ENCODE measurements around the gene RAI14. TPM values are rescaled to one million over a fixed set of nuclear protein-coding genes. Genes with fewer than 3 reads are reported as not detected.

RAI14 gene
- total RNA-seq, 1 donor from 2014 or later, result 149 TPM

DNA sequence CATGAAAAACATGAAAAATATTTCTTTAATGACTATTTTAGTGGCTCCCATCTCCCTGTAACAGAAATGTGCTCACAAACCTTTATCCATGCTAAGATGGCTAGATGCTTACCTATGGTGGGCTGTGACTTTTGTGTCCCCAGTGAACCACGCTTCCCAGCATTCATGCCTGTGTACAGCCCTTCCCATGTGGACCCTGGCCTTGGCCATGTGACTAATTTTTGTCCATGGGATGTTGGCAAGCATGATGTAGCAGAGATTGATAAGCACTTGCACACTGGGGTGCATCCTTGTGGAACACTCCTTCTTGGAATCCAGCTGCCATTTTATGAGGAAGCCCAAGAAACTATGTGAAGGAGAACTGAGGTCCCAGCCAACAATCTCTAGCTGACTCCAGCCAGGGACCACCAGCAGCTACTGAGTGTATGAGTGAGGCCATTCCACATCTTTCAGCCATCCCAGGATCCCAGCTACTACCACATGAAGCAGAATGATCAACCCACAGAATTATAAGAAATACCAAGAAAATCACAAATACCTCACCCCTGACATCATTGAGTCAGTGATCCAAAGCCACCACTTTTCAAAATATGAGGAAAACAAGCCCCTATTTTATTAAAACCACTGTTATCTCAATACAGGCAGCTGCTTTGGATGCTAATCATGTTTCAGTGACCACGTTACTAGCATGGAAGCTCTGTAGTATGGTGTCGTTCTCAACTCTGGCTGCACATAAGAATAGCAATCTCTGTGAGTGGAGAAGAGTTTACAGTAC lies 16.1 kb upstream of the RAI14 start:
- no peak for DNase-seq (ENCODE audit: low read depth in 2 of 2)

GRCh38 chr5:34648039-34648839 lies 7.9 kb upstream of the RAI14 start:
- DNase-seq (ENCODE audit: low read depth in 2 of 2), result no peak

DNA sequence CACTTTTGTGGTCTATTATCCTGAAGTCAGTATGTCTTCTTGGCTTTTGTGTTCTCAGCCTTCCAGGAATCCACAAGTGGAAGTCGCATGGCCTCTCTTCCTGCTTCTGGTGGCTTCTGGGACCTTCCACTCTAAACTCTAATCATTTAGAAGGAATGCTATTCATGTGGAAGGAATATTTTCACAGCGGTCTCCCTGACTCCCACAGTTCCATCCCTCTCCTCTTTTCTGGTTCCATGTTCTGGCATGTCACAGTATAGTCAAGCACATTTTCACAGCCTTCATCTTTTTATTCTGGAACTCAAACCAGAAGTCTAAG lies 7.3 kb upstream of the RAI14 start:
- DNase-seq (ENCODE audit: low read depth in 2 of 2), result no peak

- DNase-seq (ENCODE audit: low read depth in 2 of 2), result no peak
These were observed 4.3 kb upstream of the RAI14 start for GRCh38 chr5:34651791-34652190.

GRCh38 chr5:34652466-34652865 lies 3.7 kb upstream of the RAI14 start:
- DNase-seq (ENCODE audit: low read depth in 2 of 2), result no peak

DNA sequence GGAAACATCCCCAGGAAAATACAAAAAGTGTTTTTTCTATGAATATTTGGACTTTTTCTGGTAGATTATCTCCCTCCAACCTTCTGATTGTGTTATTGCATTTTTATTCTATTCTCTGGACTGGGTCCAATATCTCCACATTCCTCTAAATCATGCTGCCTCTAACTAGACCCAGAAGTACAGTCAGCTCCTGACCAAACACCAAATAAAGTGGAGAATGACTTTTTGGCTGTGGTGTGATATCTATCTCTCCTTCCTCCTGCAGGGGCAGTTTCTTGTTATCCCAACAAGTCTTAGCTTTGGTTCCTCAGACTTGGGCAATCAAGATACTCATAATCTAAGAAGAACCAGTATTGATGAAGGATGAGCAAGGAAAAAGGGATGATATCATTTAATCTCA lies 3.2 kb upstream of the RAI14 start:
- DNase-seq (ENCODE audit: low read depth in 2 of 2), result peak; percentile 56 to 72

DNA sequence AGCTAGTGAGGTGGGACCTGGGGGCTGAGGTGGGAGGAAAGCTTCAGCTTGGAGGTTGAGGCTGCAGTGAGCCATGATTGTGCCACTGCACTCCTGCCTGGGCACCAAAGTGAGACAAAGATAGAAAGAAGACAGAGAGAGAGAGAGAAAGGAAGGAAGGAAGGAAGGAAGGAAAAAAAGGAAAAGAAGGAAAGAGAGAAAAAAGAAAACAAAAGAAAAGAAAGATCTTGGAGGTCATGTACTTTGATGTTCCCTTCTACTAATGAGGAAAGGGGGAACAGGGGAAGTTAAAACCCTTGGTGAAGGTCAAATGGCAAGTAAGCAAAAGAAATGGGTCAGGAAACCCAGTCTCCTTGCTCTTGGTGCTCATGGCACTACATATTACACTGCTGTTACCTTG lies 2.4 kb upstream of the RAI14 start:
- no peak for DNase-seq (ENCODE audit: low read depth in 2 of 2)

GRCh38 chr5:34655354-34655991 lies 655 bp upstream of the RAI14 start:
- peak in 1 of 2 donors; percentile 81 for DNase-seq (ENCODE audit: low read depth in 2 of 2)

DNA sequence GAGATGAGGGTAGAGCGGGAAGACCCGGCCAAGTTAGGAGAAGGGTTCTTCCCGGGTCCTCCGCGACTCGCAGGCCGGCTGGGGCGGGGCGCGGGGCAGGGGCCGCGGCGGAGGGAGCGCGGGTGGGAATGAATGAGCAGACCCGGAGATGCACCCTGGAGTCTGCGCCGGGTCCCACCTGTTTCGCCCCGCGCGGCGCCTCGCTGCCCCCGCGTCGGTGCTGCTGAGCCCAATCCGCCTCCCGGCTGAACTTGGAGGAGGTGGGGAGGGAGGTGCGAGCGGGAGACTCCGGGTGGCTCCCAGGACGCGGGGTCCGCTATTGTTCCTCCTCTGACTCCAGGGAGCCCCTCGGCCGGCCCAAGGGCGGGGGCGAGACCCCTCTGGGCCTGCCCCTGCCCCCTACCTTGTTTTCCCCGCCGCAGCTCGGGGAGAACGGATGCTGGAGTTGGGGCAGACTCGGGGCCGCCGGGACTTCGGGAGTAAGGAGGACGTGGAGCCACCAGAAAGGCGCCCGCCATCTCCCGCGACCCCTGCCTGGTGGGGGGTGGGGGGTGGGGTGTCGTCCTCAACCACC lies 659 bp downstream of the RAI14 start:
- peak in 1 of 2 donors; percentile 32 for DNase-seq (ENCODE audit: low read depth in 2 of 2)

DNA sequence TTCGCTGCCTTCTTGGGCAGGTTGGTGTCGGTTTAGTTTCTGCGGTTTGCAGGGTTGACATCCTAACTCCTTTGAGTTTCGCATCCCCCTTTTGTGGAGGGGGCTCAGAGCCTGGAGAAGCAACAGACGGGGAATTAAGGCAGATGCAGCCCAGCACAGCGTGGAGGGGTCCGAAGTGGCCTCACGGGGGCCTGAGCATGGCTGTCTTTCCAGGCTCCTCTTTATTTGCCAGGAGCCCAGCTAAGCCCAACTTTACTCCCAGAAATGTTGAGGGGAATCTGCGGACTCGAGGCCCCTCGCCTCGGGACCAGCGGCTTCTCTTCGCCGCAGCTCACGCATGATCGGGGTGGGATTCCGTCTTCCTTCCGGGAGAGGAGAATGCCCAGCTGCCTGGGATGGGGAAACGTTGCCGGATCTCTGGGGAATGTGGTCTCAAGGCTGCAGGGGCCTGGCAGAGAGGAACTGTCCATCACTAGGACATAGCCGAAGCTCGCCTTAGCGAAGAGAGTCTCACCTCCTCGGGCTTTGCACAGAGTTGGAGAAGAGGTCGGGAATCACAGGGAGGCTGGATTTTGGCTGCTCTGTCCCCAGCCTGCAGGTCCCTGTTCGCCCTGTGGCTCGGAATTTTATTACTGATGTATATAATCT lies 1.3 kb downstream of the RAI14 start:
- peak in 1 of 2 donors; percentile 62 for DNase-seq (ENCODE audit: low read depth in 2 of 2)

- peak; percentile 47 to 70 for DNase-seq (ENCODE audit: low read depth in 2 of 2)
These were observed 1.9 kb downstream of the RAI14 start for GRCh38 chr5:34657988-34658387.

- no peak for DNase-seq (ENCODE audit: low read depth in 2 of 2)
These were observed 3.0 kb downstream of the RAI14 start for GRCh38 chr5:34659168-34659567.

DNA sequence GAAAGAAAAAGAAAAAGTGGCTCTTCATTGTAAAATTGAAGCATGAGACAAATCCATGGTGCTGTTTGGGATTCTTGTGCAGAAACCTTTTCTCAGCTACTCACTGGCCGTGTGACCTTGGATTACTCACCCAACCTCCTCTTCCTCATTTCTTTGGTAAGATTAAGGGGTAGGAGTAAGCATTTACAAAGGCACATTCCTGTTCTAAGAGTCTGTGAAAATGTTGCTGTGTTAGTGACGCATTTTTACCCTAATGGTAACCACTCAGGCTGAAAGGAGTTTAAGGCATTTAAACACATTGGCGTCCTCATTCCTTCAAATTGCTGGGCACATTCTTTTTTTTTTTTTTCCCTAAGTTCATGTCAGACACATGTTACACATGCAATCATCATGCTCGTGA lies 4.3 kb downstream of the RAI14 start:
- peak in 1 of 2 donors; percentile 72 for DNase-seq (ENCODE audit: low read depth in 2 of 2)

GRCh38 chr5:34663771-34664496 lies 7.8 kb downstream of the RAI14 start:
- DNase-seq (ENCODE audit: low read depth in 2 of 2), result no peak

DNA sequence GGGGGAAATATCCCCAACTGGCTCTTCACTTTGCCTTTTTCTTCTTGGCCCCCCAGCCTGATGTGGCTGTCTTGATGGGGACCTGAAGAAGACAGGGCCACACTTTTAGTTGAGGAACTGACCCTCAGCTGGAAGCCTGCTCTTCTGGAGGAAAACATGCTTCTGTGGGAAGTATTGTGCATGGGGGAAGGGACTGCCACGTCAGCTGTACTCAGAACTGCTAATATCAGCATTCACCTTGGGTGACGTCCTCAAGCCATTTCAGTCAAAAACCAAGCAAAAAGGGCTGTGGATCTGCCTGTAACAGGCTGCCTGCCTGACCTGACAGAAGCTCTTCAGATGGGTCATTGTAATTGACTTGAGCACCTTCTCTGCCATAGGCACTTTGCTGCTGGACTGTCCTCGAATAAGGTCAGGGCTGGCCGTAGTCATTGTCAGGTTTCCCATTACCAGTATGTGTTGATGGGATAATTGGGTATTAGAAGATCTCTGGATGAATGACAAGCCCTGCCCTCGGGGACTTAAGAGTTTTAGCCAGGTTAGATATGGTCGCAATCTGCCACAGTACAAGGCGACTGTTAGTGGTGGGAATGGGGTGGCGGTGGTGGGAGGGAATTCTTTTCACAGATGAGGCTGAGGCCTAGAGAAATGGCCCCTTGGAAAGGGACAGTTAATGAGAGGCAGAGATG lies 10.4 kb downstream of the RAI14 start:
- DNase-seq (ENCODE audit: low read depth in 2 of 2), result no peak

DNA sequence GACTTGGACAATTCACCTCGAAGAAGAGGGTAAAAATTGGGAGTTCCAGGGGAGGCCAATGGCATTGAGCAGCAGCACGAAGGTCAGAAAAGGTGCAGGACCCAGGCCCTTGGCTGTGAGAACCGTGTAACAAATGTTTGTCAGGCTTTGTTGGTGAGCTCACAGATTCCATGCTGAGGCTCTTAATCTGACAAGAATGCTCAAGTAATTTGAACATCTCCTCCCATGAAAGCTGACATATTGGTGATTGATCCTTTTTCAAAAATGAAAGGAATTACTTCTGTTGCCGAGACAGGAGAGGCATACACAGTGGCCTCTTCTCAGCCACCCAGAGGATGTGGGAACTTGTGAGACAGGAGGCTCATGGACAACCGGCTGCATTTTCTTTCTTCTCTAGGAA lies 11.6 kb downstream of the RAI14 start:
- no peak for DNase-seq (ENCODE audit: low read depth in 2 of 2)

GRCh38 chr5:34669931-34670516 lies 13.9 kb downstream of the RAI14 start:
- DNase-seq (ENCODE audit: low read depth in 2 of 2), result no peak

- no peak for DNase-seq (ENCODE audit: low read depth in 2 of 2)
These were observed 16.1 kb downstream of the RAI14 start for GRCh38 chr5:34672196-34672595.

- DNase-seq (ENCODE audit: low read depth in 2 of 2), result no peak
These were observed 17.5 kb downstream of the RAI14 start for GRCh38 chr5:34673463-34674125.

Data from dermis microvascular lymphatic vessel endothelial cell (primary cell).